Esophagus muscularis mucosa (tissue), 4 donors: ENCODE measurements around the gene ADH6. TPM values are rescaled to one million over a fixed set of nuclear protein-coding genes. Genes with fewer than 3 reads are reported as not detected.

Experiments used
- DNase-seq: peaks from one replicate; pipeline ENCODE4 v3.0.0-alpha.2; 2017; ENCODE audit errors: extremely low spot score
- H3K27ac ChIP-seq, 4 donors: fragments of 200-600 bp; sonication (generic); replicated peaks in 1 of 4; 1 replicate in 3 of 4; 2 replicates in 1 of 4; pipeline ENCODE4 v1.5.1; 2016 to 2019; ENCODE audit warnings: mild to moderate bottlenecking in 1 of 4
- H3K27me3 ChIP-seq, 4 donors: fragments of 200-600 bp; sonication (generic); one replicate each; pipeline versions ENCODE4 v1.5.1 to v1.6.0; 2016 to 2019
- H3K36me3 ChIP-seq, 4 donors: fragments of 200-600 bp; sonication (generic); one replicate each; pipeline ENCODE4 v1.5.1; 2016 to 2019
- H3K4me1 ChIP-seq, 4 donors: fragments of 200-600 bp; sonication (generic); one replicate each; pipeline ENCODE4 v1.5.1; 2016 to 2019
- H3K4me3 ChIP-seq, 4 donors: fragments of 200-600 bp; sonication (generic); 1 replicate in 2 of 4; 2 replicates in 2 of 4; pipeline ENCODE4 v1.5.1; 2016 to 2019; ENCODE audit warnings: mild to moderate bottlenecking in 4 of 4, moderate library complexity in 1 of 4
- H3K9me3 ChIP-seq, 4 donors: fragments of 200-600 bp; sonication (generic); 1 replicate in 3 of 4; 2 replicates in 1 of 4; pipeline ENCODE4 v1.5.1; 2016 to 2019
- CTCF ChIP-seq, 3 experiments: fragments of 200-600 bp in 2 of 3; fragments of 450-650 bp in 1 of 3; sonication (generic) in 2 of 3; IDR thresholded peaks; one replicate each; pipeline ENCODE4 v1.5.1; 2017 to 2019; ENCODE audit warnings: antibody characterized with exemption in 3 of 3, mild to moderate bottlenecking in 2 of 3, moderate library complexity in 1 of 3
- EP300 ChIP-seq: sonication (generic); formaldehyde crosslinking; IDR thresholded peaks from one replicate; pipeline ENCODE4 v1.6.1; 2017; ENCODE audit warnings: antibody characterized with exemption
- POLR2A ChIP-seq: fragments of 450-650 bp; IDR thresholded peaks from one replicate; pipeline ENCODE4 v1.6.1; 2017; ENCODE audit warnings: antibody characterized with exemption, moderate library complexity, mild to moderate bottlenecking, low read depth
- POLR2AphosphoS5 ChIP-seq, 2 donors: sonication (generic); formaldehyde crosslinking; IDR thresholded peaks; one replicate each; pipeline ENCODE4 v1.6.1; 2017; ENCODE audit warnings: antibody characterized with exemption in 2 of 2
- WGBS: methylation state at CpG from one replicate; pipeline ENCODE4 v1.1.5; 2018; 5-methylcytosine and 5-hydroxymethylcytosine counted together
- intact Hi-C: fragments of 100-400 bp; cut with DNase I; formaldehyde crosslinking; loops from one replicate; pipeline ENCODE4 v1.15.1; 2023
- total RNA-seq, 4 donors: library from RNA; depleted of rRNA; stranded (reverse); fragments of >200 nt; gene quantifications; one replicate each; pipeline versions ENCODE4 v1.1.0 to v1.2.1, GENCODE V29; 2016

ADH6 gene
- total RNA-seq = not detected

GRCh38 chr4:99219072-99219471, at the start of gene ADH6:
Gene ADH6 (minus strand): TSS chr4:99219246. CDS start chr4:99219152, 94 bp downstream.
- H3K36me3 ChIP-seq = no peaks in the 10 kb centered on the region
- H3K4me1 ChIP-seq = peaks cover 0 to 13% (median 8%) of the 10 kb centered on the region in 4 donors
- WGBS = 94% methylated on average over 3 of the region's 3 CpGs
- no peak for DNase-seq
- H3K27ac ChIP-seq = no peak within 1 kb of the TSS
- TF ChIP-seq POLR2AphosphoS5 (IDR thresholded peaks at IDR 0.05) (no peak), POLR2A (no peak), CTCF (IDR thresholded peaks at IDR 0.05) (no peak), EP300 (no peak)
- H3K27me3 ChIP-seq = no peaks in the 10 kb centered on the region
- intact Hi-C loops = no loop called here
- no peaks in the 10 kb centered on the region for H3K9me3 ChIP-seq
- no peak within 1 kb of the TSS for H3K4me3 ChIP-seq

- H3K27me3 ChIP-seq = no peaks in the 10 kb centered on the region
- H3K9me3 ChIP-seq = peaks cover 0 to 3% (median 0%) of the 10 kb centered on the region in 4 donors
- H3K4me1 ChIP-seq = no peaks in the 10 kb centered on the region
- intact Hi-C loops = no loop called here
- no peak for TF ChIP-seq EP300
- TF ChIP-seq CTCF (IDR thresholded peaks at IDR 0.05) = no peak
- TF ChIP-seq POLR2AphosphoS5 (IDR thresholded peaks at IDR 0.05) = no peak
- no peak for TF ChIP-seq POLR2A
- H3K27ac ChIP-seq = no peak overlapping the region
- no peaks in the 10 kb centered on the region for H3K36me3 ChIP-seq
- H3K4me3 ChIP-seq = no peak overlapping the region
- no peak for DNase-seq
These were observed 45.9 kb upstream of the ADH6 start for GRCh38 chr4:99264927-99265326.

GRCh38 chr4:99252746-99253145, 33.7 kb upstream of the ADH6 start:
- DNase-seq = no peak
- Histone ChIP-seq H3K27me3 (no peaks in the 10 kb centered on the region), H3K27ac (no peak overlapping the region), H3K36me3 (no peaks in the 10 kb centered on the region), H3K4me3 (no peak overlapping the region), H3K4me1 (peaks cover 0 to 10% (median 7%) of the 10 kb centered on the region in 4 donors), H3K9me3 (peaks cover 0 to 4% (median 0%) of the 10 kb centered on the region in 4 donors)
- intact Hi-C loops = no loop called here
- WGBS = 83% methylated on average over 4 of the region's 4 CpGs
- TF ChIP-seq POLR2A (no peak), EP300 (no peak), POLR2AphosphoS5 (IDR thresholded peaks at IDR 0.05) (no peak), CTCF (IDR thresholded peaks at IDR 0.05) (no peak)

- TF ChIP-seq CTCF (IDR thresholded peaks at IDR 0.05) (no peak), POLR2AphosphoS5 (IDR thresholded peaks at IDR 0.05) (no peak), EP300 (no peak), POLR2A (no peak)
- Histone ChIP-seq H3K4me3 (no peak overlapping the region), H3K27ac (no peak overlapping the region), H3K27me3 (no peaks in the 10 kb centered on the region), H3K9me3 (peaks cover 0 to 10% (median 4%) of the 10 kb centered on the region in 4 donors), H3K4me1 (peaks cover 0 to 10% (median 7%) of the 10 kb centered on the region in 4 donors), H3K36me3 (no peaks in the 10 kb centered on the region)
- intact Hi-C loops = no loop called here
- WGBS = 83% methylated on average over 1 of the region's 1 CpG
- no peak for DNase-seq
These were observed 29.7 kb upstream of the ADH6 start for GRCh38 chr4:99248714-99249113.

- no peak overlapping the region for H3K4me3 ChIP-seq
- DNase-seq = no peak
- WGBS = 82% methylated on average over 1 of the region's 1 CpG
- intact Hi-C loops = no loop called here
- H3K27ac ChIP-seq = no peak overlapping the region
- no peaks in the 10 kb centered on the region for H3K36me3 ChIP-seq
- H3K27me3 ChIP-seq = no peaks in the 10 kb centered on the region
- peaks cover 0 to 1% (median 0%) of the 10 kb centered on the region in 4 donors for H3K9me3 ChIP-seq
- H3K4me1 ChIP-seq = peaks cover 0 to 9% (median 4%) of the 10 kb centered on the region in 4 donors
- TF ChIP-seq POLR2A (no peak), POLR2AphosphoS5 (IDR thresholded peaks at IDR 0.05) (no peak), EP300 (no peak), CTCF (IDR thresholded peaks at IDR 0.05) (no peak)
These were observed 16.9 kb upstream of the ADH6 start for GRCh38 chr4:99235955-99236354.
